Thyroid gland (tissue), 4 donors: Measurements from ENCODE around the gene MRPS23.

Experiments used
- CTCF ChIP-seq, 6 experiments: fragments of 200-600 bp in 3 of 6; fragments of 450-650 bp in 3 of 6; sonication (generic) in 3 of 6; IDR thresholded peaks; one replicate each; pipeline ENCODE4 v1.5.1; 2016 to 2019; ENCODE audit warnings: antibody characterized with exemption in 6 of 6, mild to moderate bottlenecking in 2 of 6, inconsistent platforms in 1 of 6, moderate library complexity in 1 of 6
- POLR2A ChIP-seq, 2 donors: fragments of 450-650 bp; IDR thresholded peaks; one replicate each; pipeline ENCODE4 v1.6.1; 2017; ENCODE audit warnings: antibody characterized with exemption in 2 of 2, mild to moderate bottlenecking in 2 of 2, moderate library complexity in 1 of 2

GRCh38 chr17:57838453-57838852 lies 11.4 kb downstream of the MRPS23 start:
- no peak for TF ChIP-seq POLR2A (IDR thresholded peaks at IDR 0.05)
- TF ChIP-seq CTCF (IDR thresholded peaks at IDR 0.05): no peak
